Stimulated activated naive CD8-positive, alpha-beta T cell treated with anti-CD3 and anti-CD28 coated beads, Interleukin-15, amount 100 ng/mL, for 72 hours (primary cell): ENCODE results near the gene RAC3.

Experiments used
- ATAC-seq: fragments of 150-1000 bp; cut with Tn5 transposase; 2 replicates; pipeline ENCODE4 v1.10.0; 2021; ENCODE audit warnings: mild to moderate bottlenecking, moderate library complexity
- DNase-seq, 2 donors: peaks; one replicate each; pipeline ENCODE4 v3.0.0; 2021 to 2022
- H3K27ac Mint-ChIP-seq, 2 donors: one replicate each; pipeline ENCODE4 v1.8.0; 2022; ENCODE audit warnings: mild to moderate bottlenecking in 2 of 2, mixed read lengths in 2 of 2, moderate library complexity in 2 of 2
- H3K27me3 Mint-ChIP-seq: one replicate; pipeline ENCODE4 v1.8.0; 2022; ENCODE audit warnings: mixed read lengths
- H3K4me1 Mint-ChIP-seq: one replicate; pipeline ENCODE4 v1.8.0; 2022; ENCODE audit warnings: mild to moderate bottlenecking, mixed read lengths
- H3K4me3 Mint-ChIP-seq, 2 donors: one replicate each; pipeline ENCODE4 v1.8.0; 2022; ENCODE audit warnings: mild to moderate bottlenecking in 2 of 2, mixed read lengths in 2 of 2, moderate library complexity in 1 of 2
- H3K9me3 Mint-ChIP-seq, 2 donors: one replicate each; pipeline ENCODE4 v1.8.0; 2022; ENCODE audit warnings: mixed read lengths in 2 of 2

The RAC3 gene

GRCh38 chr17:82006468-82007227, 24.8 kb upstream of the RAC3 start:
- DNase-seq (no peak), ATAC-seq (no peak)
- H3K27ac Mint-ChIP-seq, result peak overlapping the region in 1 of 2 donors; percentile 27
- no peaks in the 10 kb centered on the region for H3K27me3 Mint-ChIP-seq
- peaks cover 9% of the 10 kb centered on the region for H3K4me1 Mint-ChIP-seq
- no peaks in the 10 kb centered on the region for H3K9me3 Mint-ChIP-seq
- no peak overlapping the region for H3K4me3 Mint-ChIP-seq

- DNase-seq, result no peak
- Mint-ChIP-seq H3K4me1 (peaks cover 9% of the 10 kb centered on the region), H3K27me3 (no peaks in the 10 kb centered on the region), H3K9me3 (no peaks in the 10 kb centered on the region), H3K4me3 (no peak overlapping the region), H3K27ac (no peak overlapping the region)
- ATAC-seq, result no peak
These were observed 24.3 kb upstream of the RAC3 start for GRCh38 chr17:82007228-82007494.

- Mint-ChIP-seq H3K27ac (no peak overlapping the region), H3K9me3 (no peaks in the 10 kb centered on the region), H3K4me3 (no peak overlapping the region), H3K4me1 (peaks cover 9% of the 10 kb centered on the region), H3K27me3 (no peaks in the 10 kb centered on the region)
- DNase-seq (no peak), ATAC-seq (no peak)
These were observed 23.8 kb upstream of the RAC3 start for GRCh38 chr17:82007495-82008257.

GRCh38 chr17:82008258-82008940, 23.1 kb upstream of the RAC3 start:
- Mint-ChIP-seq H3K27me3 (no peaks in the 10 kb centered on the region), H3K4me3 (no peak overlapping the region), H3K9me3 (no peaks in the 10 kb centered on the region), H3K27ac (no peak overlapping the region), H3K4me1 (peaks cover 9% of the 10 kb centered on the region)
- DNase-seq, result no peak
- ATAC-seq, result peak; percentile 29

GRCh38 chr17:82008941-82009405, 22.5 kb upstream of the RAC3 start:
- Mint-ChIP-seq H3K4me3 (peak overlapping the region in 1 of 2 donors; percentile 44), H3K27me3 (no peaks in the 10 kb centered on the region), H3K4me1 (peaks cover 9% of the 10 kb centered on the region), H3K27ac (no peak overlapping the region), H3K9me3 (no peaks in the 10 kb centered on the region)
- no peak for DNase-seq
- ATAC-seq, result peak; percentile 11

GRCh38 chr17:82009413-82009812, 22.1 kb upstream of the RAC3 start:
- DNase-seq (no peak), ATAC-seq (peak; percentile 33)
- Mint-ChIP-seq H3K4me1 (peaks cover 9% of the 10 kb centered on the region), H3K27me3 (no peaks in the 10 kb centered on the region), H3K9me3 (no peaks in the 10 kb centered on the region), H3K4me3 (peak overlapping the region in 1 of 2 donors; percentile 44), H3K27ac (no peak overlapping the region)

- Mint-ChIP-seq H3K27ac (no peak overlapping the region), H3K4me1 (peaks cover 9% of the 10 kb centered on the region), H3K9me3 (no peaks in the 10 kb centered on the region), H3K27me3 (no peaks in the 10 kb centered on the region), H3K4me3 (no peak overlapping the region)
- ATAC-seq (no peak), DNase-seq (no peak)
These were observed 20.6 kb upstream of the RAC3 start for GRCh38 chr17:82010575-82011525.

GRCh38 chr17:82011617-82012187, 19.8 kb upstream of the RAC3 start:
- no peak for DNase-seq
- Mint-ChIP-seq H3K4me3 (no peak overlapping the region), H3K4me1 (peaks cover 9% of the 10 kb centered on the region), H3K9me3 (no peaks in the 10 kb centered on the region), H3K27me3 (no peaks in the 10 kb centered on the region), H3K27ac (no peak overlapping the region)
- no peak for ATAC-seq

- Mint-ChIP-seq H3K9me3 (no peaks in the 10 kb centered on the region), H3K27me3 (no peaks in the 10 kb centered on the region), H3K4me3 (no peak overlapping the region), H3K27ac (no peak overlapping the region), H3K4me1 (peaks cover 9% of the 10 kb centered on the region)
- DNase-seq (no peak), ATAC-seq (no peak)
These were observed 19.2 kb upstream of the RAC3 start for GRCh38 chr17:82012261-82012639.

- no peaks in the 10 kb centered on the region for H3K9me3 Mint-ChIP-seq
- H3K4me1 Mint-ChIP-seq, result peaks cover 14% of the 10 kb centered on the region
- peak overlapping the region in 1 of 2 donors; percentile 63 for H3K27ac Mint-ChIP-seq
- DNase-seq, result no peak
- H3K27me3 Mint-ChIP-seq, result no peaks in the 10 kb centered on the region
- ATAC-seq, result no peak
- no peak overlapping the region for H3K4me3 Mint-ChIP-seq
These were observed 18.7 kb upstream of the RAC3 start for GRCh38 chr17:82012640-82013295.

- no peak for ATAC-seq
- H3K27ac Mint-ChIP-seq, result peak overlapping the region in 1 of 2 donors; percentile 19
These were observed 18.1 kb upstream of the RAC3 start for GRCh38 chr17:82013341-82013740.

GRCh38 chr17:82013772-82014321, 17.6 kb upstream of the RAC3 start:
- Mint-ChIP-seq H3K27me3 (no peaks in the 10 kb centered on the region), H3K27ac (no peak overlapping the region), H3K4me1 (peaks cover 19% of the 10 kb centered on the region), H3K9me3 (no peaks in the 10 kb centered on the region), H3K4me3 (no peak overlapping the region)
- ATAC-seq (no peak), DNase-seq (no peak)

More at GRCh38 chr17:82013341-82013740, 18.1 kb upstream of the RAC3 start:
- peaks cover 14% of the 10 kb centered on the region for H3K4me1 Mint-ChIP-seq
- no peaks in the 10 kb centered on the region for H3K9me3 Mint-ChIP-seq
- H3K27me3 Mint-ChIP-seq, result no peaks in the 10 kb centered on the region
- no peak overlapping the region for H3K4me3 Mint-ChIP-seq
- no peak for DNase-seq

GRCh38 chr17:82014432-82014831, 17.0 kb upstream of the RAC3 start:
- peaks cover 16% of the 10 kb centered on the region for H3K4me1 Mint-ChIP-seq
- ATAC-seq (peak; percentile 2), DNase-seq (no peak)
- H3K27ac Mint-ChIP-seq, result no peak overlapping the region
- H3K27me3 Mint-ChIP-seq, result no peaks in the 10 kb centered on the region
- H3K9me3 Mint-ChIP-seq, result no peaks in the 10 kb centered on the region
- H3K4me3 Mint-ChIP-seq, result no peak overlapping the region

- no peak overlapping the region for H3K4me3 Mint-ChIP-seq
- peak overlapping the region in 1 of 2 donors; percentile 63 for H3K27ac Mint-ChIP-seq
These were observed 16.5 kb upstream of the RAC3 start for GRCh38 chr17:82014971-82015310.

More at GRCh38 chr17:82014971-82015310, 16.5 kb upstream of the RAC3 start:
- no peak for ATAC-seq
- H3K4me1 Mint-ChIP-seq, result peaks cover 14% of the 10 kb centered on the region
- H3K27me3 Mint-ChIP-seq, result no peaks in the 10 kb centered on the region
- no peak for DNase-seq
- H3K9me3 Mint-ChIP-seq, result no peaks in the 10 kb centered on the region
